ENCODE results near the gene GSDMA. TPM values are rescaled to one million over a fixed set of nuclear protein-coding genes. Genes with fewer than 3 reads are reported as not detected.

Gene GSDMA
- polyA plus RNA-seq, 3 donors, result not detected

DNA sequence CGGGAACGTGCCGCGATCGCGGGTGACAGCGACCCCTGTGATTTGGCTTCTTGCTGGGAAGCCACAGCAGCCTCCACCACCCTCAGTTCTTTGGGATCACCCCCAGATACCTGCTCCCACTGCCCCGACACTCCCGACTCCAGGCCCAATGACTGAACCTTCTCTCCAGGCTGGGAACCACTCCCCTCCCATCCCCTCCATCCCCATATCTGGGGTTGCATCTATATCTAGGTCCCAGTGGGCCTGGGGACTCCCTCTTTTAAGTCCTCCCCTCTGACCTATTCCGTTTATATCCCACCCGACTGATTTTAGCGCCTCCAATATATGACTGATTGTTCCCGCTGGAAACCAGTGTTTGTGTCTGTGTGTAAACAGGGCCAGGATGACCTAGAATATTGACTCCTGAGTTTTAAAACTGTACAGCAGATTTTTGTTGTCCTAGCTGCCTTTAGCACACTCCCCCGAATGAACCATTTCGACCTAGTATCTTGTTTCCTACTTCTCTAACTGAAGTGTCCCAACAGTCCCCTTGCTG, 18.5 kb downstream of the GSDMA start:
- WGBS (ENCODE audit: insufficient coverage), result 0% methylated on average over 11 of the region's 15 CpGs
- Histone ChIP-seq H3K4me1 (ENCODE audit: control insufficient read depth in 1 of 2, insufficient read depth in 2 of 2, low read length in 2 of 2) (peaks cover 27 to 31% of the 10 kb centered on the region in 2 donors), H2AFZ (ENCODE audit: insufficient read depth, low read depth, low read length, poor library complexity, severe bottlenecking) (peak overlapping the region; percentile 78), H3K27me3 (ENCODE audit: control insufficient read depth in 2 of 2, insufficient read depth in 2 of 2, low read length in 2 of 2) (no peaks in the 10 kb centered on the region), H3K36me3 (replicated peaks in 1 of 2; ENCODE audit: control insufficient read depth in 1 of 2, insufficient read depth in 2 of 2, low read length in 2 of 2) (peaks cover 27 to 29% of the 10 kb centered on the region in 2 donors), H3K9ac (ENCODE audit: insufficient read depth, low read length, poor library complexity, severe bottlenecking) (peak overlapping the region; percentile 99), H3K27ac (ENCODE audit: low read depth in 1 of 2, low read length in 2 of 2) (peak overlapping the region; percentile 82 to 94), H4K20me1 (ENCODE audit: insufficient read depth, low read length) (peaks cover 9% of the 10 kb centered on the region), H3K79me2 (ENCODE audit: insufficient read depth, low read length) (peaks cover 30% of the 10 kb centered on the region), H3K9me3 (replicated peaks in 1 of 2; ENCODE audit: control insufficient read depth in 1 of 2, insufficient read depth in 1 of 2, low read length in 2 of 2) (no peaks in the 10 kb centered on the region), H3K4me2 (replicated peaks; ENCODE audit: extremely low read depth, low read length, poor library complexity, severe bottlenecking) (peak overlapping the region; percentile 92), H3K4me3 (replicated peaks in 1 of 3; ENCODE audit: low read depth in 2 of 3, low read length in 3 of 3) (peak overlapping the region; percentile 83 to 93 (median 89))
- no peak for DNase-seq
- intact Hi-C loops (cut with micrococcal nuclease), result loop anchor here (2.0 to 10.0 kb wide), 3 partner anchors 28 to 56 kb away; partner anchors contain the start of genes LRRC3C (in 2 of the 2) and ORMDL3 (in 2 of the 2)
- no peaks in the 10 kb centered on the region for H3K9me3 Mint-ChIP-seq
- TF ChIP-seq, protein P1, sequence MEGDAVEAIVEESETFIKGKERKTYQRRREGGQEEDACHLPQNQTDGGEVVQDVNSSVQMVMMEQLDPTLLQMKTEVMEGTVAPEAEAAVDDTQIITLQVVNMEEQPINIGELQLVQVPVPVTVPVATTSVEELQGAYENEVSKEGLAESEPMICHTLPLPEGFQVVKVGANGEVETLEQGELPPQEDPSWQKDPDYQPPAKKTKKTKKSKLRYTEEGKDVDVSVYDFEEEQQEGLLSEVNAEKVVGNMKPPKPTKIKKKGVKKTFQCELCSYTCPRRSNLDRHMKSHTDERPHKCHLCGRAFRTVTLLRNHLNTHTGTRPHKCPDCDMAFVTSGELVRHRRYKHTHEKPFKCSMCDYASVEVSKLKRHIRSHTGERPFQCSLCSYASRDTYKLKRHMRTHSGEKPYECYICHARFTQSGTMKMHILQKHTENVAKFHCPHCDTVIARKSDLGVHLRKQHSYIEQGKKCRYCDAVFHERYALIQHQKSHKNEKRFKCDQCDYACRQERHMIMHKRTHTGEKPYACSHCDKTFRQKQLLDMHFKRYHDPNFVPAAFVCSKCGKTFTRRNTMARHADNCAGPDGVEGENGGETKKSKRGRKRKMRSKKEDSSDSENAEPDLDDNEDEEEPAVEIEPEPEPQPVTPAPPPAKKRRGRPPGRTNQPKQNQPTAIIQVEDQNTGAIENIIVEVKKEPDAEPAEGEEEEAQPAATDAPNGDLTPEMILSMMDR (IDR thresholded peaks at IDR 0.05), result no peak
- peak overlapping the region; percentile 91 to 97 for H3K4me3 Mint-ChIP-seq
- peaks cover 25 to 29% of the 10 kb centered on the region in 2 donors for H3K36me3 Mint-ChIP-seq
- H3K27ac Mint-ChIP-seq, result peak overlapping the region; percentile 94 to 98 (median 96)
- peaks cover 0 to 2% (median 2%) of the 10 kb centered on the region in 3 donors for H3K27me3 Mint-ChIP-seq (ENCODE audit: low read depth in 3 of 3)
- peaks cover 25% of the 10 kb centered on the region for H3K4me1 Mint-ChIP-seq

DNA sequence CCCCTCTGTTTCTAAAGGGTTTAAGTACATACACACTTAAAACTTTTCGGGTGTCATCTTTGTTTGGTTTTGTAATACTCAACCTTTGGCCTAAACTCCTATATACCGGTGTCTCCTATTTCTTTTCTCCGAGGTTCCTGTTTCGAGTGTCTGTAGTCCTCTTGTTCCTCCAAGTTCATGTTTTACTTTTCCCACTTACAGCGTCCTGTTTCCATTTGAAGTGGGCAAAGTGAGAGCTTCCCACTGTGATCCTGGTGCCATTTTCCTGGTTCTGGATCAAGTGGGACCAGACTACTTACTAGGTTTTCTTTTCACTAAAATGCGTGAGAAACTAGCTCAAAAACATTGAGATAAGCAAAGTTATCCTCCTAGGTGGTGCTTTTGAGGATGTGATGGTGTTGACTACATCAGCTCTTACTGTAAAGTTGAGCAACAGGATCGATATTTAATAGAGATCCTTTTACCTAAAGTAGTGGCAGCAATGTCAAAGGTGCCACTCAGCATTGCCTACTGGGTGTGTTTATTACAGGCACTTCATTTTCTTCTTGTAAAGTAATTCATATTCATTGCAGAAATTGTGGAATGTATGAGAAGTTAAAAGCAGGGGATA, 19.1 kb downstream of the GSDMA start:
- TF ChIP-seq, protein P1 (IDR thresholded peaks at IDR 0.05), result no peak
- peak in 2 of 3 donors; percentile 27 to 28 for DNase-seq
- WGBS (ENCODE audit: insufficient coverage), result no CpG with 5 or more reads among the region's 7 CpGs

More for the DNA sequence above, 19.1 kb downstream of the GSDMA start:
- H3K36me3 Mint-ChIP-seq, result peaks cover 31 to 35% of the 10 kb centered on the region in 2 donors
- Histone ChIP-seq H3K27me3 (ENCODE audit: control insufficient read depth in 2 of 2, insufficient read depth in 2 of 2, low read length in 2 of 2) (no peaks in the 10 kb centered on the region), H3K4me1 (ENCODE audit: control insufficient read depth in 1 of 2, insufficient read depth in 2 of 2, low read length in 2 of 2) (peaks cover 27 to 31% of the 10 kb centered on the region in 2 donors), H4K20me1 (ENCODE audit: insufficient read depth, low read length) (peaks cover 9% of the 10 kb centered on the region), H3K27ac (ENCODE audit: low read depth in 1 of 2, low read length in 2 of 2) (peak overlapping the region in 1 of 2 donors; percentile 94), H3K9me3 (replicated peaks in 1 of 2; ENCODE audit: control insufficient read depth in 1 of 2, insufficient read depth in 1 of 2, low read length in 2 of 2) (no peaks in the 10 kb centered on the region), H3K36me3 (replicated peaks in 1 of 2; ENCODE audit: control insufficient read depth in 1 of 2, insufficient read depth in 2 of 2, low read length in 2 of 2) (peaks cover 33 to 35% of the 10 kb centered on the region in 2 donors), H3K4me3 (replicated peaks in 1 of 3; ENCODE audit: low read depth in 2 of 3, low read length in 3 of 3) (peak overlapping the region; percentile 83 to 93 (median 89)), H3K9ac (ENCODE audit: insufficient read depth, low read length, poor library complexity, severe bottlenecking) (peak overlapping the region; percentile 99), H3K4me2 (replicated peaks; ENCODE audit: extremely low read depth, low read length, poor library complexity, severe bottlenecking) (peak overlapping the region; percentile 92), H3K79me2 (ENCODE audit: insufficient read depth, low read length) (peaks cover 30% of the 10 kb centered on the region), H2AFZ (ENCODE audit: insufficient read depth, low read depth, low read length, poor library complexity, severe bottlenecking) (peak overlapping the region; percentile 78)
- no peaks in the 10 kb centered on the region for H3K9me3 Mint-ChIP-seq
- peaks cover 25% of the 10 kb centered on the region for H3K4me1 Mint-ChIP-seq
- H3K27me3 Mint-ChIP-seq (ENCODE audit: low read depth in 3 of 3), result peaks cover 0 to 4% (median 0%) of the 10 kb centered on the region in 3 donors
- peak overlapping the region; percentile 94 to 98 (median 96) for H3K27ac Mint-ChIP-seq
- intact Hi-C loops (cut with micrococcal nuclease), result loop anchor here (2.0 to 10.0 kb wide), 3 partner anchors 29 to 57 kb away; partner anchors contain the start of genes LRRC3C (in 2 of the 2) and ORMDL3 (in 2 of the 2)
- H3K4me3 Mint-ChIP-seq, result peak overlapping the region; percentile 91 to 97

Data from CD14-positive monocyte (primary cell).